Memory B cell (primary cell): ENCODE data around the gene PIK3C2G.
"Not testable (repeated sequence)": the region's sequence is repeated elsewhere in the genome, so short reads cannot be mapped to it uniquely, and the experiment has no call there.

Source experiments
- ATAC-seq: fragments of 150-1000 bp; cut with Tn5 transposase; 2 replicates; pipeline ENCODE4 v1.10.0; 2021; ENCODE audit warnings: low read depth, mild to moderate bottlenecking, moderate library complexity
- DNase-seq, 2 donors: peaks; one replicate each; pipeline ENCODE4 v3.0.0; 2022; ENCODE audit warnings: low spot score in 2 of 2
- H3K27ac Mint-ChIP-seq: one replicate; pipeline ENCODE4 v1.8.0; 2022; ENCODE audit warnings: mild to moderate bottlenecking, moderate library complexity, mixed read lengths
- H3K27me3 Mint-ChIP-seq: one replicate; pipeline ENCODE4 v1.8.0; 2022; ENCODE audit warnings: mixed read lengths
- H3K36me3 Mint-ChIP-seq: one replicate; pipeline ENCODE4 v1.8.0; 2022; ENCODE audit warnings: mild to moderate bottlenecking, mixed read lengths
- H3K4me1 Mint-ChIP-seq: one replicate; pipeline ENCODE4 v1.8.0; 2022; ENCODE audit warnings: mixed read lengths
- H3K4me3 Mint-ChIP-seq: one replicate; pipeline ENCODE4 v1.8.0; 2022; ENCODE audit warnings: mild to moderate bottlenecking, moderate library complexity, mixed read lengths
- H3K9me3 Mint-ChIP-seq: one replicate; pipeline ENCODE4 v1.8.0; 2022; ENCODE audit warnings: mixed read lengths

The PIK3C2G gene

DNA sequence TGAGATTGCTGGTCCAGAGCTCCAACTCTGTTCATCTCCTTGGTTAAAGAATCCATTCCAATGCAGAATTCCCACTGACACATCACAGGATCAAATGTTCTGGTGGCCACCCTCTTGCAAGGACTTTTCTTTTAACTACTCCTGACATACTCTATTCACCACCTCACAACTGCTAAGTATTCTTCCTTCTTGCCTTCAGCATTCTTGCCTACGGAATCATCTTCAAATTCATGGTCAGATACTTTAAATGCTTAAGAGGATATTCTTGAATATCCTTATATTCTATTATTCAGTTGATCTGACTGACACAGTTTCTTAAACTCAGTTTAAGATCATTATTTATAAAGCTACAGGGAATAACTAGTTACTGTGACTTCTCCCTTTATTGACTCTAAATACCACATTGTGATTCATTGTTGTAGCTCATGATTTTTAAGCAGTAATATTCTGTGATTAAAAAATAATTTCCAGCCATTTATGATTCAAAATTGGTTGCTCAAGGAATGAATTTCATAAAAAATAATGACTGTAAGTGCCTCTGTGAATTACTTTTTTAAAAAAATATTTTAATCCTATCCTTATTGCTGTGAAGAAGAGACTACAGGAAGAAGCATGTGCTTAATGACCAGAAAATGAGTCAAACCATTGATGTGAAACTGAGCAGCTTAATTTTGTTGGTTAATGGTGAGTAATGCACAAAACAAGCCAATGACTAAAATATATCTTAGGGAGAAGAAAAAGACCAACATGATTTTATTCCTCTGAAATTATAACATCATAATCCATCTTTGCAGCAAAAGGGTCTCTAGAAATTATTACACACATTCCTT lies 207.1 kb downstream of the PIK3C2G start:
- DNase-seq, result no peak
- Mint-ChIP-seq H3K4me1 (no peaks in the 10 kb centered on the region), H3K4me3 (no peak overlapping the region)

DNA sequence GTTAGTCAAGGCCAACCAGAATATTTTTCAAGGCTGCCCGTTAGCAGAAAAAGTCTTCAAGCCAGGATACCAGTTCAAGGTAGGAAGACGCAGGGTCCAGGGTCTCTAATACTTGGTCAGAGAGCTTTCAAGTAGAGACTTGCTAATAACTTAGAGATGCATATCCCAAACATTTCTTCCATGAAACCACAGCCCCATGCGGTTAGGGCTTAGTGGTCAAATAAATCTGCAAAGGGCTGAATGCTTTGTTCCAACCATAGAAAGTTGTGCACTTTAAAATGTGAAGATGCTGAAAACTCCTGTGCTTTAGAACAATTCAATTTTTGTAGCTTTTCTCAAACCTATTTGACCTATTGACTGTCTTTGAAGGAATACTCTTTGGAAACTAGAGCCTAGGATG lies 208.9 kb downstream of the PIK3C2G start:
- DNase-seq, result no peak
- H3K27ac Mint-ChIP-seq, result no peak overlapping the region
- H3K27me3 Mint-ChIP-seq, result no peaks in the 10 kb centered on the region
- peaks cover 2% of the 10 kb centered on the region for H3K9me3 Mint-ChIP-seq
- H3K36me3 Mint-ChIP-seq, result no peaks in the 10 kb centered on the region
- H3K4me3 Mint-ChIP-seq, result no peak overlapping the region
- no peaks in the 10 kb centered on the region for H3K4me1 Mint-ChIP-seq
- ATAC-seq, result no peak

More for the DNA sequence above, 207.1 kb downstream of the PIK3C2G start:
- H3K27me3 Mint-ChIP-seq, result no peaks in the 10 kb centered on the region
- H3K27ac Mint-ChIP-seq, result no peak overlapping the region
- H3K36me3 Mint-ChIP-seq, result no peaks in the 10 kb centered on the region
- no peak for ATAC-seq
- H3K9me3 Mint-ChIP-seq, result peaks cover 4% of the 10 kb centered on the region

DNA sequence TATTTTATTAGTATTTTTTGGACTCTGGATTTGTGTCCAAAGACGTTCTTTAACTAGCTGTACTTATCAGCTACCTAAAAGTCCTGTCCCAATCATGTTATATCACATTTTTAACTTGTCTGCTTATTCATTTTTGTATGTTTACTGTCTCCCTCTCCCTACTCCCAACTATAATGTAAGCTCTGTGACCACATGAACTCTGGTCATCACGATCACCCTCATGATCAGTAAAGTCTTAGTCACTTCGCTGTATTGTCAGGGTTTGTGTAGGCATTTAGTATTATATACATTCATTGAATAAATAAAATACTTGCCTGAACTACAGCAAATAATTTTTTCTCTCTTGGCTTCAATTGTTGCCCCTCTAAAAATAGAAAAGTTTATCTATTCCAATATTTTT lies 211.0 kb downstream of the PIK3C2G start:
- Mint-ChIP-seq H3K4me3 (no peak overlapping the region), H3K27ac (no peak overlapping the region), H3K4me1 (no peaks in the 10 kb centered on the region), H3K9me3 (no peaks in the 10 kb centered on the region), H3K27me3 (no peaks in the 10 kb centered on the region), H3K36me3 (no peaks in the 10 kb centered on the region)
- no peak for DNase-seq
- ATAC-seq, result no peak

DNA sequence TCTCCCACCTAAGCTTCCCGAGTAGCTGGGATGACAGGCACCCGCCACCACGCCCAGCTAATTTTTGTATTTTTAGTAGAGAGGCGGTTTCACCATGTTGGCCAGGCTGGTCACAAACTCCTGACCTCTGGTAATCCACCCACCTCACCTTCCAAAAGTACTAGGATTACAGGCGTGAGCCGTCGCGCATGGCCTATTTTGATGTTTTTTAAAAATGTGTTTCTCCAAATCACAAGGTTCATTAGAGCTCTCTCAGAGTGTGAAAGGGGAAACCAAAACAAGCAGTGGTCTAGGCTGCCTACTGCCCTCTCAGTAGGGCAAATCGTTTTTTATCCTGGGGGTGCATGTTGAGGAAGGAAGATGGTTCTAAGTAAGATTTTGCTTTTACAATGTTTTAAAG lies 211.5 kb downstream of the PIK3C2G start:
- Mint-ChIP-seq H3K9me3 (no peaks in the 10 kb centered on the region), H3K4me1 (no peaks in the 10 kb centered on the region)

DNA sequence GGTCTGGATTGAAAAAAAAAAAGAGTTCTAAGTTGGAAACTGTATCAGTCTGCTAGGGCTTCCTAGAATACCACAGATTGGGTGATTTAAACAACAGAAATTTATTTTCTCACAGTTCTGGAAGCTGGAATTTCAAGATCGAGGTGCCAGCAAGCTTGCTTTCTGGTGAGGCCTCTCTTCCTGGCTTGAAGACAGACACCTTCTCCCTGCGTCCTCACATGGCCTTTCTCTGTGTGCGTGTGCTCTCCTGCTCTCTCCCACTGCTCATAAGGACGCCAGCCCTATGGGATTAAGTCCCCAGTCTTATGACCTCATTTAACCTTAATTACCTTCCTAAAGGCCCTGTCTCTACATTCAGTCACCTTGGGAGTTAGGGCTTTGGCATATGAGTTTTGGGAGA lies 215.5 kb downstream of the PIK3C2G start:
- Mint-ChIP-seq H3K27ac (no peak overlapping the region), H3K27me3 (no peaks in the 10 kb centered on the region), H3K4me3 (no peak overlapping the region), H3K9me3 (peaks cover 1% of the 10 kb centered on the region), H3K4me1 (no peaks in the 10 kb centered on the region), H3K36me3 (no peaks in the 10 kb centered on the region)
- DNase-seq (no peak), ATAC-seq (no peak)

More for the DNA sequence above, 211.5 kb downstream of the PIK3C2G start:
- H3K27me3 Mint-ChIP-seq, result no peaks in the 10 kb centered on the region
- no peak for DNase-seq
- no peak for ATAC-seq
- H3K27ac Mint-ChIP-seq, result no peak overlapping the region
- H3K36me3 Mint-ChIP-seq, result no peaks in the 10 kb centered on the region
- H3K4me3 Mint-ChIP-seq, result no peak overlapping the region

DNA sequence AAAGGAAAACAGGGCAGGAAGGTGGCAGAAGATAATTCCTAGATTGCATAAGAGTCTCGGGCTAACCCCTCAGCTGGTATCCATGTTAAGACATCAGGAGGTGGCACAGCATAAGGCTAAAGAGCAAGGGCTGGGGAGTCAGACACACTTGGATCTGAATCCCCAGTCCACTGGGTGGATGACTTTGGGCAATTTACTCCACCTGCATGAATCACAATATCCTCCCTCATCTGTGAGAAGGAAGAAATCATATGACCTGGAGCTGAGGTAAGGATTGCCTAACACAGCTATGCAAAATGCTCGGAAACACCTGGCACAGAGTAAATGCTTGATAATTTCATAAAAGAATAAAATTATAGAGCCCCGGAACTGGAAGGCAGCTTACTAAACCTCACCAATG lies 217.9 kb downstream of the PIK3C2G start:
- Mint-ChIP-seq H3K9me3 (peaks cover 1% of the 10 kb centered on the region), H3K27ac (no peak overlapping the region), H3K27me3 (no peaks in the 10 kb centered on the region), H3K4me3 (no peak overlapping the region), H3K4me1 (no peaks in the 10 kb centered on the region), H3K36me3 (no peaks in the 10 kb centered on the region)
- ATAC-seq, result no peak
- no peak for DNase-seq

DNA sequence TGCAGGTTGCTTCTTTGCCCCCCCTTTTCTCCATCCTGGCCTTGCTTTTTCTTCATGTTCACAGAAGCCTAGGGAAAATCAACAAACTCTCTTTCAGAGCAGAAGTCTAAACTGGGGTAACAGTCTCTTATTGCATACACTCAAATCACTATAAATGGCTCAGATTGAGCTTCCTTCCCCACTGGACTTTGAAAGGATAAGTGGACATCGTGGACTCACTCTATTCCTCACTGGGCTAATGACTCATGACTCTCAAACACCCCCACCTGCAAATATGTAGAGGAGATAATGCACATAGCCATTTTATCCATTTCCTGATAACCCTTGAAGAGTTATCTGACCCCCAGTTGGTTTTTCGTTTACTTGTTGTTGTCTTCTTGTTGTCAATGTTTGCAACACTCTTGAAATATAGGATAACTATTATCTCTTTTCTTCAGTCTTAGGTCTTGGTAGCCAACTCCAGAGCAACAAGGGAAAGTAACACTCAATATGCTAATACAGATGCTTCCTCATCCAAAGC lies 221.3 kb downstream of the PIK3C2G start:
- H3K4me1 Mint-ChIP-seq, result no peaks in the 10 kb centered on the region
- no peak overlapping the region for H3K4me3 Mint-ChIP-seq
- H3K36me3 Mint-ChIP-seq, result no peaks in the 10 kb centered on the region
- ATAC-seq, result no peak
- H3K27me3 Mint-ChIP-seq, result no peaks in the 10 kb centered on the region
- no peak overlapping the region for H3K27ac Mint-ChIP-seq
- peaks cover 3% of the 10 kb centered on the region for H3K9me3 Mint-ChIP-seq
- DNase-seq, result no peak

DNA sequence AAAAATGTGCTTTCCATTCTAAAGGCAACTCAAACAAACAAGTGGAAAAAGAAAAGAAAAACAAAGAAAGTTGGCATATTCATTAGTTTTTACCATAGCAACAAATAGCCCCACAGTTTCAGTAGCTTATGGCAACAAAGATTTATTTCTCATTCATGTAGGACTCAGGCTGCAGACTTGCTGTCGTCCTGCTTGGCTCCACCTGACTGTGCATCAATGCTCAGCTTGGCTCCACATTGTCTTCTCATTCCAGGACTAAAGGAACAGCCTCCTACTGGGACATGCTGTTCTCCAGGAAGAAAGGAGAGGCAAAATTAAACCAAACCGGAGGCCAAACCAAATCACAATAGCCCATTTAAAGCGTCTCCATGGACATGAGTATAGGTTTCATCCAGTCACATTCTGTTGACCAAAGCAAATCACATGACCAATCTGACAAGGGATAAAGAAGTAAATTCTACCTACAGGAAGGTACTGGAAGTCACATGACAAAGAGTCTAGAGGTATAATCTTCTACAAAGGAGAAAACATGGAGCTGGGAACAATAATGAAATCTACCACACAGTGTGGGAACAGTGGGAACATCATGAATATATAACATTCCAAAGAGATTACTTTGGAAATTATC lies 222.5 kb downstream of the PIK3C2G start:
- H3K4me3 Mint-ChIP-seq, result no peak overlapping the region
- H3K27ac Mint-ChIP-seq, result no peak overlapping the region
- H3K9me3 Mint-ChIP-seq, result peaks cover 3% of the 10 kb centered on the region
- H3K36me3 Mint-ChIP-seq, result no peaks in the 10 kb centered on the region
- no peak for DNase-seq
- H3K27me3 Mint-ChIP-seq, result no peaks in the 10 kb centered on the region
- no peaks in the 10 kb centered on the region for H3K4me1 Mint-ChIP-seq
- ATAC-seq, result no peak

DNA sequence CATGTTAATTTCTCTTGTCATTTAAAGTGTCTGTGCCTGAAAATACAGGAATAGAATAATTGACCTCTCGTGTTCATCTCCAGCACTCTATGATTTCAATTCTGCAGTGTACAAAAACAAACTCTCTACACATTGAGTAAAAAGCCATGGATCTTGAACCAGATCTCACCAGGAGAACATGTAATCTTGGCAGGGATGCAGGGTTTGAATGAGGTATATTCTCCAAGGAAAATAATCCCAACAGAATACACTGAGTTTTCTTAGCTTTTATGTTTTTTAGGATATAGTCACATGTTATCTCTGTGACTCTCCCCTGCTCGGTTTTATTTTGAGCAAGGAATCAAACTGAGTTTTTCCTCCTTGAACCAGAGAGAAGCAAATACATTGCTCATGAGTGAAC lies 224.7 kb downstream of the PIK3C2G start:
- no peak for ATAC-seq
- H3K27ac Mint-ChIP-seq, result no peak overlapping the region

DNA sequence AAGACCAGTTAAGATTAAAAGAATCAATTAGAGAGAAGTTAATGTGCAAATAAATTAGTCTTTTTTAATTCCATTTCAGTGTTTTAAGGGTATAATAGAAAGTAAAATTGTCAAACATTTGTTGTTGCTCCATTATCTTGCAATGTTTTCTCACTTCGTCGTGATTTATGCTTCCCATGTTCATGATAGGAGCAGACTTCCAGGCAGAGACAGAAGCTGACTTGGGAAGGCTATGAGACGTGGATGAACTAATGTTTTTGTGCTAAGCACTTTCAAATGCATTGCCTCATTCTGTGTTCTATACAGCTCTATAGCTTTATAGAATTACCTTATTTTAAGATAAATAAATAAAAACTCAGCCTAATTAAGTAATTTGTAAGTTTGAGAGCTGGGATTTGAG lies 226.2 kb downstream of the PIK3C2G start:
- H3K36me3 Mint-ChIP-seq, result no peaks in the 10 kb centered on the region
- no peaks in the 10 kb centered on the region for H3K27me3 Mint-ChIP-seq
- H3K4me3 Mint-ChIP-seq, result no peak overlapping the region
- H3K4me1 Mint-ChIP-seq, result no peaks in the 10 kb centered on the region
- no peak overlapping the region for H3K27ac Mint-ChIP-seq
- ATAC-seq (no peak), DNase-seq (no peak)
- H3K9me3 Mint-ChIP-seq, result peaks cover 2% of the 10 kb centered on the region

More for the DNA sequence above, 224.7 kb downstream of the PIK3C2G start:
- Mint-ChIP-seq H3K4me1 (no peaks in the 10 kb centered on the region), H3K4me3 (no peak overlapping the region), H3K36me3 (no peaks in the 10 kb centered on the region), H3K9me3 (peaks cover 2% of the 10 kb centered on the region), H3K27me3 (no peaks in the 10 kb centered on the region)
- DNase-seq, result no peak

DNA sequence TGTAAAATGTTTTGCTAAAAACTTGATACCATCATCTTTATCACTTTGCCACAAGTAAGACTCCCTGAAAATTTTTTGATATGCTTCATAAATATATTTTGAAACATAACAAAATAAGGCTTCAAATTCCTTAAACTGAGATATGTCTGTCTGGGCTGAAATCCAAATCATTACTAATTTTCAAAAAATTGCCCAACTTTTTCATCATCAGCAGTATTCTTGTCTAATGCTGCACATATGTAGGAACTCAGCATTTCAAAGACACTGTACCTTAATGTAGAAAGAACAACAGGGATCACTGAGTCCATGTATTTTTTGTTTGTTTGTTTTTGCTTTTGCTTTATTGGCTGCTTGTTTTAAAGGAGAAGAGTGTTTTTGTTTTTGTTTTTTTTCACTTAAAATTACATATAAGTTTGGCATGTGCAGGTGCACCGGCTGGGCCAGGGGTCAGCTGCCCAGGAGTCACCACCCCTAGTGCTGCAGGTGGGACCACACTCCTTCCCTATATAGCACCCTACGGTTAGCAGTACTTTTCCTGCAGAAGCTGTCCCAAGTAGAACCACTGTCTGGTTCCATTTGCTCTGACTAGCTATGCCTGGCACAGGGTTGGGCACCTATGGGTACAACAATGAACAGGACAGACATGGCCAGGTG lies 231.2 kb downstream of the PIK3C2G start:
- Mint-ChIP-seq H3K36me3 (no peaks in the 10 kb centered on the region), H3K4me1 (no peaks in the 10 kb centered on the region), H3K27ac (no peak overlapping the region), H3K4me3 (no peak overlapping the region), H3K27me3 (no peaks in the 10 kb centered on the region), H3K9me3 (no peaks in the 10 kb centered on the region)
- ATAC-seq (no peak), DNase-seq (no peak)

DNA sequence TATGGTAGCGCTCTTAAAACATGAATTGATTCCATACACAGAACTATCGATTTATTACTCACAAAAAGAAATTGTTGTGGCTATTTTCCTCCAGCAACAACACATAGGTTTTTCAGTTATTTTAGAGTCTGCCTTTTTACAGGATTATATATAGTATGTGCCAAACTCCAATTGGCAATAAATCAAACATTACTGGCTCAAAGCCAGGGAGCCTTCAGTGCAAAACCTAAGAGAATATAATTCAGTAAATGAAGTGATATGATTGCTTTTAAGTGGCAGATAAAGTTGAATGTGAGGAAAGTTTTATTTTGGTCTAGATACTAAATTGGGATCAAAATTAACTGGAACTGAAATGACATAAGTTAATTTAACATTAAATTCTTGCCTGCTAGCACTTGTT lies 234.8 kb downstream of the PIK3C2G start:
- Mint-ChIP-seq H3K27ac (no peak overlapping the region), H3K4me3 (no peak overlapping the region), H3K4me1 (no peaks in the 10 kb centered on the region), H3K36me3 (no peaks in the 10 kb centered on the region), H3K9me3 (no peaks in the 10 kb centered on the region), H3K27me3 (no peaks in the 10 kb centered on the region)
- DNase-seq, result no peak
- ATAC-seq, result no peak

DNA sequence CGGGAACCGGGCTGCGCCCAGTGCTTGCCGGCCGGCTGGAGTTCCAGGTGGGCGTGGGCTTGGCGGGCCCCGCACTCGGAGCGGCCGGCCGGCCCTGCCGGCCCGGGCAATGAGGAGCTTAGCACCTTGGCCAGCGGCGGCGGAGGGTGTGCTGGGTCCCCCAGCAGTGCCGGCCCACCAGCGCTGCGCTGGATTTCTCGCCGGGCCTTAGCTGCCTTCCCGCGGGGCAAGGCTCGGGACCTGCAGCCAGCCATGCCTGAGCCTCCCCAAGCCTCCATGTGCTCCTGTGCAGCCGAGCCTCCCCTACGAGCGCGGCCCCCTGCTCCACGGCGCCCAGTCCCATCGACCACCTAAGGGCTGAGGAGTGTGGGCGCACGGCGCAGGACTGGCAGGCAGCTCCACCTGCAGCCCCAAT lies 238.8 kb downstream of the PIK3C2G start:
- H3K9me3 Mint-ChIP-seq, H3K36me3 Mint-ChIP-seq, ATAC-seq, DNase-seq, H3K27ac Mint-ChIP-seq, H3K4me3 Mint-ChIP-seq, H3K27me3 Mint-ChIP-seq, H3K4me1 Mint-ChIP-seq: not testable (repeated sequence)

DNA sequence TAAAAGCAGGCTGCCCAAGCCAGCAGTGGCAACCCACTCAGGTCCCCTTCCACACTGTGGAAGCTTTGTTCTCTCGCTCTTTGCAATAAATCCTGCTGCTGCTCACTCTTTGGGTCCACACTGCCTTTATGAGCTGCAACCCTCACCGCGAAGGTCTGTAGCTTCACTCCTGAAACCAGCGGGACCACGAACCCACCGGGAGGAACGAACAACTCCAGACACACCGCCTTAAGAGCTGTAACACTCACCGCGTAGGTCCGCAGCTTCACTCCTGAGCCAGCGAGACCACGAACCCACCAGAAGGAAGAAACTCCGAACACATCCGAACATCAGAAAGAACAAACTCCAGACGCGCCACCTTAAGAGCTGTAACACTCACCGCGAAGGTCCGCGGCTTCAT lies 239.4 kb downstream of the PIK3C2G start:
- not testable (repeated sequence) for H3K36me3 Mint-ChIP-seq, H3K27ac Mint-ChIP-seq, H3K27me3 Mint-ChIP-seq

More for the DNA sequence above, 239.4 kb downstream of the PIK3C2G start:
- H3K4me3 Mint-ChIP-seq, ATAC-seq, H3K9me3 Mint-ChIP-seq, DNase-seq, H3K4me1 Mint-ChIP-seq: not testable (repeated sequence)
